Fibroblast of lung (primary cell): Measurements from ENCODE around the gene VAV2. TPM values are rescaled to one million over a fixed set of nuclear protein-coding genes. Genes with fewer than 3 reads are reported as not detected.

Experiments
- DNase-seq, 2 donors: peaks; one replicate each; pipeline versions ENCODE4 v3.0.0 to v3.0.0-alpha.2; 2010; ENCODE audit warnings: low read depth in 2 of 2
- H2AFZ ChIP-seq: 2 replicates; pipeline ENCODE4 v1.5.1; 2012; ENCODE audit warnings: low read length, control low read depth, inconsistent platforms
- H3K27ac ChIP-seq: 2 replicates; pipeline ENCODE4 v1.5.1; 2011; ENCODE audit warnings: low read length, control low read depth; ENCODE audit not compliant: insufficient read depth
- H3K27me3 ChIP-seq: 2 replicates; pipeline ENCODE4 v1.5.1; 2011; ENCODE audit warnings: mild to moderate bottlenecking, low read length; ENCODE audit not compliant: control insufficient read depth, insufficient read depth
- H3K36me3 ChIP-seq: 2 replicates; pipeline ENCODE4 v1.5.1; 2011; ENCODE audit warnings: low read length; ENCODE audit not compliant: control insufficient read depth, insufficient read depth
- H3K4me1 ChIP-seq: 2 replicates; pipeline ENCODE4 v1.5.1; 2011; ENCODE audit warnings: low read length; ENCODE audit not compliant: control insufficient read depth, insufficient read depth; ENCODE audit errors: extremely low read depth
- H3K4me2 ChIP-seq: 2 replicates; pipeline ENCODE4 v1.5.1; 2011; ENCODE audit warnings: low read length, control low read depth; ENCODE audit not compliant: insufficient read depth; ENCODE audit errors: extremely low read depth
- H3K4me3 ChIP-seq, 4 experiments: fragments of 200-600 bp in 1 of 4; sonication (generic) in 1 of 4; replicated peaks in 1 of 4; 2 replicates each; pipeline ENCODE4 v1.5.1; 2011 to 2016; ENCODE audit warnings: low read length in 4 of 4, low read depth in 3 of 4, mild to moderate bottlenecking in 3 of 4, control low read depth in 2 of 4, inconsistent platforms in 1 of 4, mixed read lengths in 1 of 4; ENCODE audit not compliant: insufficient read depth in 1 of 4; ENCODE audit errors: control extremely low read depth in 1 of 4
- H3K79me2 ChIP-seq: 2 replicates; pipeline ENCODE4 v1.5.1; 2012; ENCODE audit warnings: mild to moderate bottlenecking, low read length, inconsistent platforms; ENCODE audit not compliant: control insufficient read depth, insufficient read depth
- H3K9ac ChIP-seq: 2 replicates; pipeline ENCODE4 v1.5.1; 2011; ENCODE audit warnings: mild to moderate bottlenecking, low read length, control low read depth; ENCODE audit not compliant: insufficient read depth
- H3K9me3 ChIP-seq: 2 replicates; pipeline ENCODE4 v1.5.1; 2012; ENCODE audit warnings: low read depth, low read length; ENCODE audit not compliant: control insufficient read depth, insufficient read depth
- H4K20me1 ChIP-seq: 2 replicates; pipeline ENCODE4 v1.5.1; 2011; ENCODE audit warnings: low read length; ENCODE audit not compliant: control insufficient read depth, insufficient read depth; ENCODE audit errors: extremely low read depth
- CTCF ChIP-seq, 2 donors: IDR thresholded peaks in 1 of 2; conservative IDR thresholded peaks in 1 of 2; 1 replicate in 1 of 2; 2 replicates in 1 of 2; pipeline ENCODE4 v1.5.1; 2011 to 2012; ENCODE audit warnings: low read length in 2 of 2, control low read depth in 1 of 2, inconsistent platforms in 1 of 2, low read depth in 1 of 2, mild to moderate bottlenecking in 1 of 2
- EZH2 ChIP-seq: IDR thresholded peaks from 2 replicates; pipeline ENCODE4 v1.5.1; 2012; ENCODE audit warnings: low read length, control low read depth, mild to moderate bottlenecking; ENCODE audit errors: missing control alignments
- polyA plus RNA-seq, 2 donors: library from polyadenylated mRNA; depleted of rRNA in 1 of 2; stranded (reverse) in 1 of 2; unstranded in 1 of 2; fragments of >200 nt; gene quantifications; 2 replicates each; pipeline ENCODE4 v1.2.1, GENCODE V29; 2011 to 2012; ENCODE audit warnings: missing spikeins in 1 of 2
- total RNA-seq: library from RNA; depleted of rRNA; stranded (reverse); fragments of >200 nt; gene quantifications from 2 replicates; pipeline ENCODE4 v1.2.1, GENCODE V29; 2014

Gene VAV2
- total and polyA plus RNA-seq, 2 donors (not counting 1 experiment from before 2014, with no cell fraction given): 13.7 to 17.7 TPM

DNA sequence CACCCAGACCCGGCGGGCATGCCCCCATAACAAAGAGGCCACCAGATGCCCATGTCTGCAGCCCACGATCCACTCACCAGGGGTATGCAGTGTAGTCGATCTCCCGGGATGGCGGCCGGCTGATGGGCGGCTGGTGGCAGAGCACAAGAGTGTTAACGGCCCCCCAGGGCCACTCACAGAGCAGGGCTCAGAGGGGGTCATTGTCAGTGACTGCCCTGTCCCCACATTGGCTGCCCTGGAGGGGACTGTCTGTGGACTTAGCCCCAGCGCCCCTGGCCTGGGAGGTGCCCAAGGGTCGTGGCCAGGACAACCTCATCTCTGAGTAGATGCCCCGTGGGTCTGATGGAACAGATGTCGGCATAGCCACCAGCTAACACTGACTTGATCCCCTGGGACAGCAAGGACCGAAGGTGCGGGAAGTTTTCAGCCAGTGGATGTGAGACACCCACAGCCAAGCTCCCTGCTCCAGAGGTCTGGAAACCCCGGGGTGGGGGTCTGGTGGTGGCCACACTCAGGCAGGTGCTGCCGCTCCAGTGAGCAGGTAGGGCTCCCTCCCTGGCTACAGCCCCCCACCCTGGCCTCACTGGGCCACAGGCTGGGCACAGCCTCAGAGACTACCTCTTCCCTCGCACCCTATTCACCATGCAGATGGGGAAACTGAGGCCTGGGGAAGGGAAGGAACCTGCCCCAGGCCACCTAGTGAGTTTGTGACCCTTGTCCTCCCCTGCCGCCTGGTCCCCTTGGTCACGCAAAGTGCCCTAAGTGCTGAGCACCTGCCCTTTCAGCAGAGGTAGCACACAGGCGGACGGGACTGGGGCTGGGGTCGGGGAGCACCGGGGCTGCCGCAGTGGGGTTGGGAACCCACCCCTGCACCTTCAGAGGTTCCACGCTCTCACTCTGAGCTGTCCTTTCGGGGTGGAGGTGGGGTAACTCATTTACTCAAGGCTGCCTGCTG is 215.9 kb downstream of the VAV2 start:
- Histone ChIP-seq H3K9me3 (no peaks in the 10 kb centered on the region), H3K9ac (no peak overlapping the region), H3K4me2 (no peak overlapping the region), H3K27ac (no peak overlapping the region), H2AFZ (no peak overlapping the region), H3K36me3 (peaks cover 20% of the 10 kb centered on the region), H3K27me3 (no peaks in the 10 kb centered on the region), H4K20me1 (no peaks in the 10 kb centered on the region), H3K79me2 (no peaks in the 10 kb centered on the region), H3K4me3 (no peak overlapping the region), H3K4me1 (no peaks in the 10 kb centered on the region)
- TF ChIP-seq EZH2: no peak
- no peak for DNase-seq

DNA sequence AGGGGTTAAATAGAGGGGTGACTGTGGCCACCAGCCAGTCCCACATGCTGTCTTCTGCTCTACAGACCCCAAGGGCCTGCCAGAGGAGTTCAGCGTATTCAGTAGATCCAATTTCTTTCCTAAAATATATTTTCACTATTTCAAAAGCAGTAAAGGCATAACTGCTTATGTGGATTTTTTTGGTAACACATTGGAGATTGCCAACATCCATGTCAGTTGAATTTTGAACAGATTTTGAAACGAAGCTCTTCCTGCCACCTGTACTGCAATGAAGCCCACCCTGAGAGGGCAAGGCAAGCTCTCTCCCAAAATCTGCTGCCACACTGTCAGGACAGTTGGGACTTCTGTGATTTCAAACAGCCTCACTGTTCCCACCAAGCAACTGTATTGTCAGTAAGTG is 216.8 kb downstream of the VAV2 start:
- no peak for DNase-seq
- Histone ChIP-seq H3K9me3 (no peaks in the 10 kb centered on the region), H3K4me3 (no peak overlapping the region), H3K9ac (no peak overlapping the region), H3K27me3 (no peaks in the 10 kb centered on the region), H2AFZ (no peak overlapping the region), H3K79me2 (no peaks in the 10 kb centered on the region), H3K4me2 (no peak overlapping the region), H3K27ac (no peak overlapping the region), H3K4me1 (no peaks in the 10 kb centered on the region), H3K36me3 (peaks cover 20% of the 10 kb centered on the region), H4K20me1 (no peaks in the 10 kb centered on the region)
- no peak for TF ChIP-seq CTCF (conservative IDR thresholded peaks at IDR 0.05 in 1 of 2, IDR thresholded peaks at IDR 0.05 in 1 of 2; ENCODE audit: low read depth in 1 of 2, low read length in 2 of 2)
- TF ChIP-seq EZH2: no peak

DNA sequence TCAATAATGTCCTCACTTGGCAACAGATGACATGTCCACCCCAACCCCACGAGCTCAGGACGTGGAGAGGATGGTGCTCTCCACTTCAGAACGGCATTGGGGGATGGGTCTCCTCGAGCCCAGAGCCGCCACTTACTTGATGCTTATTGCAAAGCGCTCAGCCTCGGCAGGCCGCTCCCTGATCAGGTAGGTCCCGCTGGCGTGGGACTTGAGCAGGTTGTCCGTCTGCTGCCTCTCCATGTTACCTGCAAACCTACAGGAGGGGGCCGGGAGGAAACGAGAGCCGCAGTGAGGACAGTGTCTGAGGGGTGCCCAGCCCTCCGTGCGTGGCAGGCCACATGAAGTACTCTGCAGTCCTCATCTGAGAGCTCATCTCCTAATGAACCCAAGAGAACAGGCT is 217.3 kb downstream of the VAV2 start:
- no peak overlapping the region for H3K9ac ChIP-seq
- H3K36me3 ChIP-seq: peaks cover 24% of the 10 kb centered on the region
- no peaks in the 10 kb centered on the region for H3K9me3 ChIP-seq
- H4K20me1 ChIP-seq: no peaks in the 10 kb centered on the region
- TF ChIP-seq CTCF (conservative IDR thresholded peaks at IDR 0.05 in 1 of 2, IDR thresholded peaks at IDR 0.05 in 1 of 2; ENCODE audit: low read depth in 1 of 2, low read length in 2 of 2) (no peak), EZH2 (no peak)
- no peak overlapping the region for H2AFZ ChIP-seq
- DNase-seq: no peak
- no peaks in the 10 kb centered on the region for H3K79me2 ChIP-seq
- H3K4me3 ChIP-seq: no peak overlapping the region
- H3K27me3 ChIP-seq: no peaks in the 10 kb centered on the region
- H3K27ac ChIP-seq: no peak overlapping the region
- H3K4me1 ChIP-seq: no peaks in the 10 kb centered on the region
- no peak overlapping the region for H3K4me2 ChIP-seq
